ENCODE results near the gene EIF4E2. TPM values are rescaled to one million over a fixed set of nuclear protein-coding genes. Genes with fewer than 3 reads are reported as not detected.
"Not testable (repeated sequence)": the region's sequence is repeated elsewhere in the genome, so short reads cannot be mapped to it uniquely, and the experiment has no call there.

The EIF4E2 gene
- total RNA-seq, 4 donors from 2014 or later = 50.7 to 59.6 (median 54.4) TPM

DNA sequence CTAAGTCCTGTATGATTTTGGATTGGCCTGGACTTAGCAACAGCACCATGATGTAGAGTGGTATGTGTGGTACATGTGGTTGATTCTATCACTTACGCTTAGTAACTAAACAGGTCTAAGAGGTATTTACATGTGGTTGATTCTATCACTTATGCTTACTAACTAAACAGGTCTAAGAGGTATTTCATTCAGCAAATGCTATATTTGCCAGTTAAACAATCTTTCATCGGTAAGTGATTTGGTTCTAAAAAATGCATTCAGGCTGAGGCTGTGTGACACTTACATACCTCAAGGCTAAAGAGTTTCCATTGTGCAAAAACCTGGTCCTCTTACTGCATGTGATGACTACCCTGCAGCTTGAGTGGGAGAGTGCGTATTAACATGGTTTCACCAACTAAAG lies 13.1 kb downstream of the EIF4E2 start:
- no peak overlapping the region for H3K4me3 ChIP-seq (replicated peaks in 1 of 3)
- 47 to 85% methylated on average over 3 of the region's 3 CpGs for WGBS, 2 donors
- no peaks in the 10 kb centered on the region for H3K9me3 ChIP-seq
- H3K27ac ChIP-seq = no peak overlapping the region
- no peak for TF ChIP-seq POLR2A (IDR thresholded peaks at IDR 0.05)
- no peak for TF ChIP-seq CTCF (IDR thresholded peaks at IDR 0.05)
- DNase-seq = no peak
- H3K27me3 ChIP-seq = no peaks in the 10 kb centered on the region
- intact Hi-C loops (cut with DNase I) = no loop called here
- peaks cover 0 to 10% of the 10 kb centered on the region in 2 donors for H3K4me1 ChIP-seq
- peaks cover 37 to 65% of the 10 kb centered on the region in 2 donors for H3K36me3 ChIP-seq

DNA sequence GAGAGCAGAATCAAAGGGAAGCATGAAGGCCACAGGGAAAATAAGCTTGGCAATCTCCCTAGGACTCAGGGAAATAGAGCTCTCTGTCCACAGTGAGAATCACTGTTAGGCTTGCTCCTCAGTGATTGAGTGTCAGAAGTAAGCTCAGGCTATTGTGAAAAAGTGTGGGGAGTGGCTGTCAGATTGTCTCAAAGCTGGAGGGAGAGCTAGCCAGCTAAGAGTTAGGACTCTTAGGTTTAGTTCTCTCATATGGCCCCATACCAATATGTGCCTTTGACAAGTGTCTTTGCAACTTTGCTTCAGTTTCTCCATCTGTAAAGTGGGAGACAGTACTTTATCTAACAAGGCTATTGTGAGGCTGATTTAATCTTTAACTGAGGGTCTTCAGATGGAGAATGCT lies 17.2 kb downstream of the EIF4E2 start:
- no peaks in the 10 kb centered on the region for H3K27me3 ChIP-seq
- peaks cover 0 to 22% of the 10 kb centered on the region in 2 donors for H3K4me1 ChIP-seq
- TF ChIP-seq POLR2A (IDR thresholded peaks at IDR 0.05) (no peak), CTCF (IDR thresholded peaks at IDR 0.05) (no peak)
- peaks cover 47 to 66% of the 10 kb centered on the region in 2 donors for H3K36me3 ChIP-seq
- no peaks in the 10 kb centered on the region for H3K9me3 ChIP-seq
- DNase-seq = no peak
- no peak overlapping the region for H3K4me3 ChIP-seq (replicated peaks in 1 of 3)
- peak overlapping the region; percentile 17 to 55 (median 19) for H3K27ac ChIP-seq
- intact Hi-C loops (cut with DNase I) = no loop called here

DNA sequence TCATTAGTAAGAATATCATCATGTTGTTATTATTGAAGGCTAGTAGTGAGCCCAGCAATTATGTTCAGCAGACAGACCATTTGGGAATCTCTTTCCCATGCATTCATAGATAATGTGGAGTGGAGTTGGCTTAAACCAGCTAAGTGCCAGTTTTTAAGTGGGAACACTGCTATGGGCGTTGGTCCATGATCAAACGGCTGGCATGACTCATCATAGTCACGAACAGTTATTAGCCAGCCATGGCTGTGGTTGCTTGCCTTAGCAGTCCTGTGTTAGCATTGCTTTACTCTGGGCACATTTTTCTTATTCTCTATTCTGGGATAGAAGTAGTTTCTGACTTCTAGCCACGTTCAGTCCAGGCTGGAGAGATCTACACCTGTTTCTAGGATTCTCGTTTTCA lies 17.7 kb downstream of the EIF4E2 start:
- H3K4me1 ChIP-seq = peaks cover under 1 to 24% of the 10 kb centered on the region in 2 donors
- intact Hi-C loops (cut with DNase I) = no loop called here
- TF ChIP-seq POLR2A (IDR thresholded peaks at IDR 0.05) (no peak), CTCF (IDR thresholded peaks at IDR 0.05) (no peak)
- H3K27ac ChIP-seq = peak overlapping the region in 2 of 3 donors; percentile 17 to 55
- H3K9me3 ChIP-seq = no peaks in the 10 kb centered on the region
- peak; percentile 71 to 74 for DNase-seq
- WGBS, 2 donors = 47 to 50% methylated on average over 5 of the region's 5 CpGs
- no peak overlapping the region for H3K4me3 ChIP-seq (replicated peaks in 1 of 3)
- peaks cover 47 to 62% of the 10 kb centered on the region in 2 donors for H3K36me3 ChIP-seq
- no peaks in the 10 kb centered on the region for H3K27me3 ChIP-seq

DNA sequence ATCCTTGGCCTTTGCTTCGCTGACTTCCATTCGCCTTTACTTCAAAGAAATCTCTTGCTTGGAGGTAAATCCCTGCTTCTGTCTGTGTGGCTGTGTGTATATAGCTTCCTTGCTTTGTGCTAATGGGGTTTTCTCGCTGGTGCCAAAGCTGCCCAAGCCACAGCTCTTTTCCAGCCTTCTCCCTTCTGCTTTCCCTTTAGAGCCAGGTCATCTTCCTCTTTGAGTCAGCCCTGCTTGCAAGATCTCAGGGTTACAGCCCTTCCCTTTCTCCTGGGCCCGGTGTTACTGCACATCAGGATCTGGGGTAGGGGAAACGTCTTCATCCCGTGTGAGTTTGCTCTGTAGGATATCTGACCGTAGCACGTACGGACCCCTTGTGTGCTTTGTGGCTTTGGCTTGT lies 19.1 kb downstream of the EIF4E2 start:
- H3K4me1 ChIP-seq = peaks cover 12 to 37% of the 10 kb centered on the region in 2 donors
- 93 to 97% methylated on average over 9 of the region's 9 CpGs for WGBS, 2 donors
- no peaks in the 10 kb centered on the region for H3K9me3 ChIP-seq
- no peak overlapping the region for H3K4me3 ChIP-seq (replicated peaks in 1 of 3)
- TF ChIP-seq CTCF (IDR thresholded peaks at IDR 0.05) = no peak
- no peak for TF ChIP-seq POLR2A (IDR thresholded peaks at IDR 0.05)
- DNase-seq = no peak
- peaks cover 46 to 52% of the 10 kb centered on the region in 2 donors for H3K36me3 ChIP-seq
- intact Hi-C loops (cut with DNase I) = no loop called here
- H3K27ac ChIP-seq = no peak overlapping the region
- no peaks in the 10 kb centered on the region for H3K27me3 ChIP-seq

DNA sequence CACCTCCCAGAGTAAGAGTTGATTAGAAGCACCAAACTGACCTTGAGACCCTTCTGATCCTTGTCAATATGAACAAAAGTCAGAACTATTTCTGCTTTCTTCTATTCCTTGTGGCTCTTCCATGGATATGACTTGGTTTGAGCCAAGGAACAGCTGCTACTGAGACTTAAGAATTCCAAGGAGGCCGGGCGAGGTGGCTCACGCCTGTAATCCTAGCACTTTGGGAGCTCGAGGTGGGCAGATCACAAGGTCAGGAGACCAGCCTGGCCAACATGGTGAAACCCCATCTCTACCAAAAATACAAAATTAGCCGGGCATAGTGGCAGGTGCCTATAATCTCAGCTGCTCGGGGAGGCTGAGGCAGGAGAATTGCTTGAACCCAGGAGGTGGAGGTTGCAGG lies 20.0 kb downstream of the EIF4E2 start:
- Histone ChIP-seq H3K27ac (peak overlapping the region in 2 of 3 donors; percentile 6 to 43), H3K4me1 (peaks cover 12 to 39% of the 10 kb centered on the region in 2 donors), H3K36me3 (peaks cover 36 to 42% of the 10 kb centered on the region in 2 donors)
- H3K4me3 ChIP-seq (replicated peaks in 1 of 3); intact Hi-C loops (cut with DNase I); DNase-seq; H3K27me3 ChIP-seq; H3K9me3 ChIP-seq: not testable (repeated sequence)
- 89 to 99% methylated on average over 4 to 6 of the region's 6 CpGs for WGBS, 2 donors

Measured in thyroid gland (tissue), 4 donors.